ENCODE measurements around the gene TMBIM1.
"Not testable (repeated sequence)": the region's sequence is repeated elsewhere in the genome, so short reads cannot be mapped to it uniquely, and the experiment has no call there.

Gene TMBIM1

GRCh38 chr2:218318241-218318640, 25.9 kb upstream of the TMBIM1 start:
- DNase-seq (ENCODE audit: low read depth), result no peak

- no peak for DNase-seq (ENCODE audit: low read depth)
Measured at GRCh38 chr2:218317835-218318234, 25.5 kb upstream of the TMBIM1 start.

- no peak for DNase-seq (ENCODE audit: low read depth)
Measured at GRCh38 chr2:218317303-218317630, 25.0 kb upstream of the TMBIM1 start.

GRCh38 chr2:218315397-218315796, 23.1 kb upstream of the TMBIM1 start:
- no peak for DNase-seq (ENCODE audit: low read depth)

- not testable (repeated sequence) for DNase-seq (ENCODE audit: low read depth)
Measured at GRCh38 chr2:218314764-218315163, 22.5 kb upstream of the TMBIM1 start.

GRCh38 chr2:218313356-218313755, 21.1 kb upstream of the TMBIM1 start:
- no peak for DNase-seq (ENCODE audit: low read depth)

- no peak for DNase-seq (ENCODE audit: low read depth)
Measured at GRCh38 chr2:218312267-218312756, 20.0 kb upstream of the TMBIM1 start.

- DNase-seq (ENCODE audit: low read depth), result not testable (repeated sequence)
Measured at GRCh38 chr2:218311541-218312266, 19.4 kb upstream of the TMBIM1 start.

GRCh38 chr2:218310853-218311540, 18.7 kb upstream of the TMBIM1 start:
- DNase-seq (ENCODE audit: low read depth), result no peak

- DNase-seq (ENCODE audit: low read depth), result no peak
Measured at GRCh38 chr2:218307415-218308090, 15.2 kb upstream of the TMBIM1 start.

GRCh38 chr2:218306184-218306920, 14.0 kb upstream of the TMBIM1 start:
- no peak for DNase-seq (ENCODE audit: low read depth)

- DNase-seq (ENCODE audit: low read depth), result no peak
Measured at GRCh38 chr2:218305383-218305782, 13.1 kb upstream of the TMBIM1 start.

- peak; percentile 82 for DNase-seq (ENCODE audit: low read depth)
Measured at GRCh38 chr2:218301176-218301819, 9.0 kb upstream of the TMBIM1 start.

GRCh38 chr2:218300141-218300540, 7.8 kb upstream of the TMBIM1 start:
- no peak for DNase-seq (ENCODE audit: low read depth)

- DNase-seq (ENCODE audit: low read depth), result no peak
Measured at GRCh38 chr2:218298314-218298875, 6.1 kb upstream of the TMBIM1 start.

- DNase-seq (ENCODE audit: low read depth), result no peak
Measured at GRCh38 chr2:218296847-218297246, 4.5 kb upstream of the TMBIM1 start.

- DNase-seq (ENCODE audit: low read depth), result no peak
Measured at GRCh38 chr2:218296200-218296599, 3.9 kb upstream of the TMBIM1 start.

GRCh38 chr2:218295029-218295428, 2.7 kb upstream of the TMBIM1 start:
- DNase-seq (ENCODE audit: low read depth), result no peak

GRCh38 chr2:218294430-218295022, 2.2 kb upstream of the TMBIM1 start:
- no peak for DNase-seq (ENCODE audit: low read depth)

GRCh38 chr2:218293715-218294429, 1.6 kb upstream of the TMBIM1 start:
- no peak for DNase-seq (ENCODE audit: low read depth)
